Measurements from ENCODE around the gene ZNF219. TPM values are rescaled to one million over a fixed set of nuclear protein-coding genes. Genes with fewer than 3 reads are reported as not detected.

The ZNF219 gene
- total and polyA plus RNA-seq, 10 donors, result 5.5 to 26.7 (median 12.1) TPM

DNA sequence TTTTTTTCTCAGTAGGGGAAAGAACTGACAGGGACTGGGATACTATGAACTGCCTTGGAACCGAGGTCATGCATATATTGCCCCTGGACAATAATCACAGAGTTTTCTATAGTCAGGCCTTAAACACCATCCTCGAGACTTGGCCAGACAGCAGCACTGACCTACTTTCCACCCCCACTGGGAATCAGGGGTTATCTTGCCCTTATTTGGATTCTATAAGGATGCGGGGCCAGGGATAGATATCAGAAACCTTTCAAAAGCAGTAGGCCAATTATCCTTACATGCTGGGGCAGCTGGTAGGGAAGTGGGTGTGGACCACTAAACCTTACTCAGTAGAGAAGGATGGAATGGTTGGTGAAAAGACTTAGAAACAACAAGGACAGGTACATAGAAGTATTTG is 2.0 kb downstream of the ZNF219 start:
- intact Hi-C loops (cut with DNase I; ENCODE audit: low total_unique reads), result no loop called here
- Histone ChIP-seq H3K36me3 (peaks cover 0 to 15% (median 0%) of the 10 kb centered on the region in 6 donors), H3K27me3 (replicated peaks in 1 of 7) (peaks cover 0 to 21% (median 0%) of the 10 kb centered on the region in 7 donors), H3K4me1 (peaks cover 14 to 60% (median 36%) of the 10 kb centered on the region in 6 donors), H3K9me3 (no peaks in the 10 kb centered on the region), H3K27ac (peak overlapping the region in 5 of 8 donors; percentile 29 to 86 (median 68)), H3K4me3 (no peak overlapping the region)
- DNase-seq, result no peak
- 75 to 89% (median 85%) methylated on average over 3 of the region's 3 CpGs for WGBS, 5 donors
- no peak for TF ChIP-seq POLR2AphosphoS5 (IDR thresholded peaks at IDR 0.05)
- TF ChIP-seq, protein P1, sequence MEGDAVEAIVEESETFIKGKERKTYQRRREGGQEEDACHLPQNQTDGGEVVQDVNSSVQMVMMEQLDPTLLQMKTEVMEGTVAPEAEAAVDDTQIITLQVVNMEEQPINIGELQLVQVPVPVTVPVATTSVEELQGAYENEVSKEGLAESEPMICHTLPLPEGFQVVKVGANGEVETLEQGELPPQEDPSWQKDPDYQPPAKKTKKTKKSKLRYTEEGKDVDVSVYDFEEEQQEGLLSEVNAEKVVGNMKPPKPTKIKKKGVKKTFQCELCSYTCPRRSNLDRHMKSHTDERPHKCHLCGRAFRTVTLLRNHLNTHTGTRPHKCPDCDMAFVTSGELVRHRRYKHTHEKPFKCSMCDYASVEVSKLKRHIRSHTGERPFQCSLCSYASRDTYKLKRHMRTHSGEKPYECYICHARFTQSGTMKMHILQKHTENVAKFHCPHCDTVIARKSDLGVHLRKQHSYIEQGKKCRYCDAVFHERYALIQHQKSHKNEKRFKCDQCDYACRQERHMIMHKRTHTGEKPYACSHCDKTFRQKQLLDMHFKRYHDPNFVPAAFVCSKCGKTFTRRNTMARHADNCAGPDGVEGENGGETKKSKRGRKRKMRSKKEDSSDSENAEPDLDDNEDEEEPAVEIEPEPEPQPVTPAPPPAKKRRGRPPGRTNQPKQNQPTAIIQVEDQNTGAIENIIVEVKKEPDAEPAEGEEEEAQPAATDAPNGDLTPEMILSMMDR (IDR thresholded peaks at IDR 0.05 in 8 of 11, conservative IDR thresholded peaks at IDR 0.05 in 3 of 11), result no peak
- TF ChIP-seq POLR2A (IDR thresholded peaks at IDR 0.05), result no peak

DNA sequence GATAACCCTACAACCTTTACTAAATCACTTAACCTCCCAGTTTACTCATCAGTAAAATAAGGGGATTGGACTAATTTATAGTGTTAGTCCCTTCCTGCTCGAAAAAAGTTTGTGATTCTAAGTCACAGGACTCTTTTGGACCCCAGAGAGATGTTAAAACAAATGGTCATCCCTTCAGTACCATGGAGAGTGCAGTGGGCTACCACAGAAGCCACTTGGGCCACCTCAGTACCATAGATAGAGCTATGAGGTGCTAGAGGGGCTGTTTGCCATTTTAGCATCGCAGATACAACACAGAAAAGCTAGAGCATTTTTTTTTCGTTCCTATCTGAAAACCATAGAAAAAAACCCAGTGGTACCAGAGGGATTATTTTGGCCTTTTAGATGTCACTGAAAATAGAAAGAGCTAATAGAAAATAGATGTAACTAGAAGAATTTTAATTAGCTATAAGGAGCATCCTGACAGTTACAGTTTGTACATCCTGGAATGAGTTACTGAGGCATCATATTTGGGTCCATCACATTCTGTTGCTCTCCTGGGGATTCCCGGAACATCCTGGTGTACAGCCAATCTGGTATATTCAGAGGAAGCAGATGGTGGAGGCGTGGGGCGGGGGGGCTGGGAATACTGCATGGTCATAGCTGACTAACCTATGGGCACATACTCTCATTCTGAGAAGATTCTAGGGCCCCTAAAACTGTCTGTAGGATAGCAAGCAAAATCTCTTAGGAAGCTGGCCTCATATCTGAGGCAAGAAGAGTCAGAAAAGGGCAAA is 2.8 kb downstream of the ZNF219 start:
- DNase-seq, result no peak
- H3K4me3 ChIP-seq, result no peak overlapping the region
- H3K27me3 ChIP-seq (replicated peaks in 1 of 7), result peaks cover 0 to 21% (median 0%) of the 10 kb centered on the region in 7 donors
- WGBS, 5 donors, result 60 to 75% (median 65%) methylated on average over 6 of the region's 6 CpGs
- H3K9me3 ChIP-seq, result no peaks in the 10 kb centered on the region
- H3K27ac ChIP-seq, result peak overlapping the region in 6 of 8 donors; percentile 29 to 86 (median 54)
- peaks cover 0 to 23% (median 4%) of the 10 kb centered on the region in 6 donors for H3K36me3 ChIP-seq
- peaks cover 14 to 68% (median 38%) of the 10 kb centered on the region in 6 donors for H3K4me1 ChIP-seq
- intact Hi-C loops (cut with DNase I; ENCODE audit: low total_unique reads), result no loop called here
- no peak for TF ChIP-seq POLR2A (IDR thresholded peaks at IDR 0.05)
- TF ChIP-seq, protein P1 (IDR thresholded peaks at IDR 0.05 in 8 of 11, conservative IDR thresholded peaks at IDR 0.05 in 3 of 11), result no peak
- no peak for TF ChIP-seq POLR2AphosphoS5 (IDR thresholded peaks at IDR 0.05)

DNA sequence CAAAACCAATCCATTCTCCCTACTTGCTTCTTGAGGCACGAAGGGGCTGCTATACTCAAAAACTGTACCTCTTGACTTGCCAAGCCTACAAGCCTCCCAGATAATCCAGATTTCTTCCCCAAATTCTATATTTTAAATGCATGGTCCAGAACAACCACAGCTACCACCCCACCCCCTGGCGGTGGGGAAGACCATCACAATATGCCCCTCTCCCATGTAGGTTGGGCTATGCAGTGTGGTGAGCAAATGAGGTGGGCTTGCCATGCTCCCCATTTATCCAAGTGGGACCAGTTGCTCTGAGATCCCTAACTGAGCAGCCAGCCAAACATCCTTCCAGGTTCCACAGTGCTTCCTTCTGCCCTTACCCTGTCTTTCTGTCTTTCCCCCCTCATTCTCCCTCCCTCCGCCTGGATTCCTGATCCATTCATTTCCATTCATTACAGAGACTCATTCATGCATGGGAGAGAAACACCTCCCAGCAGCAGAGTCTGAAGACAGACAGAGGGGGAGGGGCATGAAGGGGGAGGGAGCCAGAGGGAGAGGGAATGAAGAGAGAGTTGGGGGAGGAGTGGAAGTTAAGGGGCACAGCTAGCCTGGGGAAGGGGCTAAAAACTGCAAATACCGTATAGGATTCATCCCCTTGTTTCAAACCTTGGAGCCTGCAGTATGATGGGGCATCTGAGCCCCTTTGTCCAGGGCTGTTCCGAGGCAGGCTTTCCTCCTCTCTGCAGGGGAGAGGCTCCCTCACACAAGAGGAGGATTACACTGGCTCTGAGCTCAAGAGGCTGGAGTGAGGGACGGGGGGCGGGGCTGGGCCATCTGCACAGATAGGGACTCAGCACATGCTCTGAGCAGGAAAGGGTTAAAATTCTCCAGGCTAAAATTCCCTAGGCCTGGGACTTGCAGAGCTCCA is 4.4 kb downstream of the ZNF219 start:
- Histone ChIP-seq H3K4me1 (peaks cover 8 to 71% (median 36%) of the 10 kb centered on the region in 6 donors), H3K36me3 (peaks cover 0 to 39% (median 5%) of the 10 kb centered on the region in 6 donors), H3K27ac (no peak overlapping the region), H3K27me3 (replicated peaks in 1 of 7) (peaks cover 0 to 17% (median 0%) of the 10 kb centered on the region in 7 donors), H3K4me3 (no peak overlapping the region), H3K9me3 (no peaks in the 10 kb centered on the region)
- DNase-seq, result no peak
- intact Hi-C loops (cut with DNase I; ENCODE audit: low total_unique reads), result loop anchor here (5.0 kb wide), 1 partner anchor 77 kb away; no protein-coding TSS in a partner anchor
- TF ChIP-seq POLR2A (IDR thresholded peaks at IDR 0.05), result no peak
- peak in 1 of 3 donors; percentile 9 for TF ChIP-seq POLR2AphosphoS5 (IDR thresholded peaks at IDR 0.05)
- TF ChIP-seq, protein P1 (IDR thresholded peaks at IDR 0.05 in 8 of 11, conservative IDR thresholded peaks at IDR 0.05 in 3 of 11), result no peak
- 73 to 83% (median 81%) methylated on average over 7 of the region's 7 CpGs for WGBS, 5 donors
